ENCODE measurements around the gene BACH2. TPM values are rescaled to one million over a fixed set of nuclear protein-coding genes. Genes with fewer than 3 reads are reported as not detected.
"Not testable (repeated sequence)": the region's sequence is repeated elsewhere in the genome, so short reads cannot be mapped to it uniquely, and the experiment has no call there.

The BACH2 gene
- total RNA-seq, 2 donors from 2014 or later = 0.52 to 1.2 TPM

DNA sequence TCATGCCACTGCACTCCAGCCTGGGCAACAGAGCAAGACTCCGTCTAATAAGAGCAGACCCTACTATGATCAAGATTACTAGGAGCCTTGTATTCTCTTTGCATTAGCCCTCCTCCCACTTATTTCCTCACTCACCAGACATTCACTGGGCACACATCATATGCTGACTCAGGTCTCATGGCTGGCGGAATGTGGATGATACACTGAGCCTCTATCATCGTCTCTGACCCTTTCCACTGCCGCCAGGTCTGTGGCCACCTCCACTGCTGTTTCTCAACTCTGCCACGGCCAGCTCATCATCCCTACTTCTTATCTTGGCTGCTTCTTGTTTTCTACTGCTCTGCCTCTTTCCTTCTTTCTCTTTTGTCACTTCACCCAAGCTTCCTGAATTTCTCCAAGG is 161.0 kb downstream of the BACH2 start:
- intact Hi-C loops (cut with DNase I) = no loop called here
- no peak for TF ChIP-seq CTCF (IDR thresholded peaks at IDR 0.05)
- Histone ChIP-seq H3K9me3 (no peaks in the 10 kb centered on the region), H3K4me1 (no peaks in the 10 kb centered on the region), H3K27me3 (no peaks in the 10 kb centered on the region), H3K4me3 (no peak overlapping the region), H3K9ac (ENCODE audit: low read depth in 2 of 2, low read length in 2 of 2) (no peak overlapping the region), H3K36me3 (no peaks in the 10 kb centered on the region), H3K27ac (no peak overlapping the region)
- DNase-seq = no peak

DNA sequence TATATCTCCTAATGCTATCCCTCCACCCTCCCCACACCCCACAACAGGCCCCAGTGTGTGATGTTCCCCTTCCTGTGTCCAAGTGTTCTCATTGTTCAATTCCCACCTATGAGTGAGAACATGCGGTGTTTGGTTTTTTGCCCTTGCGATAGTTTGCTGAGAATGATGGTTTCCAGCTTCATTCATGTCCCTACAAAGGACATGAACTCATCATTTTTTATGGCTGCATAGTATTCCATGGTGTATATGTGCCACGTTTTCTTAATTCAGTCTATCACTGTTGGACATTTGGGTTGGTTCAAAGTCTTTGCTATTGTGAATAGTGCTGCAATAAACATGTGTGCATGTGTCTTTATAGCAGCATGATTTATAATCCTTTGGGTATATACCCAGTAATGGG is 163.0 kb downstream of the BACH2 start:
- H3K27me3 ChIP-seq; H3K9me3 ChIP-seq; DNase-seq; H3K27ac ChIP-seq; intact Hi-C loops (cut with DNase I); H3K36me3 ChIP-seq; H3K4me1 ChIP-seq; H3K9ac ChIP-seq (ENCODE audit: low read depth in 2 of 2, low read length in 2 of 2); H3K4me3 ChIP-seq: not testable (repeated sequence)

GRCh38 chr6:90131614-90132423 is 164.8 kb downstream of the BACH2 start:
- intact Hi-C loops (cut with DNase I) = no loop called here
- no peak for TF ChIP-seq CTCF (IDR thresholded peaks at IDR 0.05)
- Histone ChIP-seq H3K4me3 (no peak overlapping the region), H3K27me3 (no peaks in the 10 kb centered on the region), H3K9me3 (no peaks in the 10 kb centered on the region), H3K4me1 (no peaks in the 10 kb centered on the region), H3K27ac (no peak overlapping the region), H3K36me3 (no peaks in the 10 kb centered on the region), H3K9ac (ENCODE audit: low read depth in 2 of 2, low read length in 2 of 2) (no peak overlapping the region)
- no peak for DNase-seq

- no peak for DNase-seq
- H3K27ac ChIP-seq = no peak overlapping the region
- no peaks in the 10 kb centered on the region for H3K4me1 ChIP-seq
- no peaks in the 10 kb centered on the region for H3K36me3 ChIP-seq
- TF ChIP-seq CTCF (IDR thresholded peaks at IDR 0.05) = no peak
- H3K27me3 ChIP-seq = no peaks in the 10 kb centered on the region
- intact Hi-C loops (cut with DNase I) = no loop called here
- H3K9ac ChIP-seq (ENCODE audit: low read depth in 2 of 2, low read length in 2 of 2) = no peak overlapping the region
- H3K4me3 ChIP-seq = no peak overlapping the region
- no peaks in the 10 kb centered on the region for H3K9me3 ChIP-seq
These were observed 165.5 kb downstream of the BACH2 start for GRCh38 chr6:90131125-90131524.

DNA sequence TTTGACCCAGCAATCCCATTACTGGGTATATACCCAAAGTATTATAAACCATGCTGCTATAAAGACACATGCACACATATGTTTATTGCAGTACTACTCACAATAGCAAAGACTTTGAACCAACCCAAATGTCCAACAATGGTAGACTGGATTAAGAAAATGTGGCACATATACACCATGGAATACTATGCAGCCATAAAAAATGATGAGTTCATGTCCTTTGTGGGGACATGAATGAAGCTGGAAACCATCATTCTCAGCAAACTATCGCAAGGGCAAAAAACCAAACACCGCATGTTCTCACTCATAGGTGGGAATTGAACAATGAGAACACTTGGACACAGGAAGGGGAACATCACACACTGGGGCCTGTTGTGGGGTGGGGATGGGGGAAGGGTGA is 168.0 kb downstream of the BACH2 start:
- intact Hi-C loops (cut with DNase I); DNase-seq; H3K4me1 ChIP-seq: not testable (repeated sequence)

GRCh38 chr6:90127595-90127994 is 169.0 kb downstream of the BACH2 start:
- Histone ChIP-seq H3K4me1 (no peaks in the 10 kb centered on the region), H3K27me3 (no peaks in the 10 kb centered on the region), H3K4me3 (no peak overlapping the region), H3K36me3 (no peaks in the 10 kb centered on the region), H3K9ac (ENCODE audit: low read depth in 2 of 2, low read length in 2 of 2) (no peak overlapping the region), H3K27ac (no peak overlapping the region), H3K9me3 (no peaks in the 10 kb centered on the region)
- no peak for DNase-seq
- no peak for TF ChIP-seq CTCF (IDR thresholded peaks at IDR 0.05)
- intact Hi-C loops (cut with DNase I) = no loop called here

More for the DNA sequence above, 168.0 kb downstream of the BACH2 start:
- H3K36me3 ChIP-seq; H3K9ac ChIP-seq (ENCODE audit: low read depth in 2 of 2, low read length in 2 of 2); H3K4me3 ChIP-seq; H3K9me3 ChIP-seq; H3K27me3 ChIP-seq; H3K27ac ChIP-seq: not testable (repeated sequence)
